MM.1S (cell line): ENCODE measurements around the gene TFDP2.
A peak's percentile ranks its signal among the peaks of the same experiment; 100 is the strongest.
"Not testable (repeated sequence)": the region's sequence is repeated elsewhere in the genome, so short reads cannot be mapped to it uniquely, and the experiment has no call there.

ENCODE experiments used
- DNase-seq: peaks from one replicate; pipeline ENCODE4 v3.0.0-alpha.2; 2015
- H2AFZ ChIP-seq: fragments of 300-600 bp; sonication (generic); 2 replicates; pipeline ENCODE4 v1.6.0; 2016; ENCODE audit warnings: antibody characterized with exemption, low read length
- H3F3A ChIP-seq: fragments of 300-600 bp; sonication (generic); 2 replicates; pipeline ENCODE4 v1.6.1; 2016; ENCODE audit warnings: mild to moderate bottlenecking, antibody characterized with exemption, low read length, moderate library complexity, mixed read lengths; ENCODE audit not compliant: insufficient read depth
- H3K27ac ChIP-seq: fragments of 300-600 bp; sonication (generic); 2 replicates; pipeline ENCODE4 v1.5.1; 2016; ENCODE audit warnings: mild to moderate bottlenecking, low read length
- H3K27me3 ChIP-seq: fragments of 300-600 bp; sonication (generic); replicated peaks from 2 replicates; pipeline ENCODE4 v1.6.0; 2016; ENCODE audit warnings: low read length; ENCODE audit not compliant: insufficient read depth
- H3K36me3 ChIP-seq: fragments of 300-600 bp; sonication (generic); replicated peaks from 2 replicates; pipeline ENCODE4 v1.6.1; 2016; ENCODE audit warnings: mild to moderate bottlenecking, low read length, mixed read lengths; ENCODE audit not compliant: insufficient read depth
- H3K4me1 ChIP-seq: fragments of 300-600 bp; sonication (generic); 2 replicates; pipeline ENCODE4 v1.6.1; 2016; ENCODE audit warnings: low read length, mixed read lengths
- H3K4me2 ChIP-seq: fragments of 300-600 bp; sonication (generic); 2 replicates; pipeline ENCODE4 v1.6.0; 2016; ENCODE audit warnings: low read depth, low read length
- H3K4me3 ChIP-seq: fragments of 300-600 bp; sonication (generic); 2 replicates; pipeline ENCODE4 v1.5.1; 2016; ENCODE audit warnings: low read length, mixed read lengths
- H3K79me2 ChIP-seq: fragments of 300-600 bp; sonication (generic); 2 replicates; pipeline ENCODE4 v1.6.1; 2016; ENCODE audit warnings: mixed run types, low read length, mixed read lengths
- H3K9ac ChIP-seq: fragments of 300-600 bp; sonication (generic); 2 replicates; pipeline ENCODE4 v1.6.1; 2016; ENCODE audit warnings: low read length, mixed read lengths
- H3K9me2 ChIP-seq: fragments of 300-600 bp; sonication (generic); replicated peaks from 2 replicates; pipeline ENCODE4 v1.6.1; 2016; ENCODE audit warnings: mild to moderate bottlenecking, low read length, mixed read lengths; ENCODE audit not compliant: insufficient read depth
- H3K9me3 ChIP-seq: fragments of 300-600 bp; sonication (generic); replicated peaks from 2 replicates; pipeline ENCODE4 v1.6.1; 2016; ENCODE audit warnings: mild to moderate bottlenecking, low read length, mixed read lengths; ENCODE audit not compliant: insufficient read depth
- H4K20me1 ChIP-seq: fragments of 300-600 bp; sonication (generic); 2 replicates; pipeline ENCODE4 v1.6.1; 2016; ENCODE audit warnings: mild to moderate bottlenecking, low read length, moderate library complexity, mixed read lengths; ENCODE audit not compliant: insufficient read depth
- CTCF ChIP-seq: fragments of 300-600 bp; sonication (generic); IDR thresholded peaks from 2 replicates; pipeline ENCODE4 v1.5.1; 2016; ENCODE audit warnings: antibody characterized with exemption, low read length, mixed read lengths
- EZH2 ChIP-seq: fragments of 300-600 bp; sonication (generic); optimal IDR thresholded peaks from 2 replicates; pipeline ENCODE3; 2017; ENCODE audit warnings: low read depth, mild to moderate bottlenecking, antibody characterized with exemption, low read length, mixed read lengths
- EZH2phosphoT487 ChIP-seq: fragments of 300-600 bp; sonication (generic); IDR thresholded peaks from 2 replicates; pipeline ENCODE4 v1.6.1; 2018; ENCODE audit warnings: antibody characterized with exemption, low read length

The TFDP2 gene

GRCh38 chr3:142149673-142149992 lies 289 bp upstream of the TFDP2 start:
- Histone ChIP-seq H3K4me1 (0 out of 2 replicates have a peak, but pooled peaks cover 4% of the 10 kb centered on the region), H3F3A (no peaks in the 10 kb centered on the region), H3K9ac (peak overlapping the region; percentile 71; the same call in 1 of the 2 replicates), H3K9me2 (no peaks in the 10 kb centered on the region), H3K4me3 (peak overlapping the region; percentile 78), H3K27me3 (no peaks in the 10 kb centered on the region), H2AFZ (peak overlapping the region; percentile 93), H3K9me3 (no peaks in the 10 kb centered on the region), H3K4me2 (peak overlapping the region; percentile 72), H3K79me2 (no peaks in the 10 kb centered on the region), H4K20me1 (no peaks in the 10 kb centered on the region), H3K27ac (no peak overlapping the region), H3K36me3 (no peaks in the 10 kb centered on the region)
- DNase-seq, result no peak
- TF ChIP-seq EZH2phosphoT487, result no peak
- TF ChIP-seq EZH2, result no peak
- TF ChIP-seq CTCF, result no peak

GRCh38 chr3:142148044-142148791 lies 1.1 kb downstream of the TFDP2 start:
- Histone ChIP-seq H3K36me3 (no peaks in the 10 kb centered on the region), H3K9ac (peak overlapping the region; percentile 71; the same call in 1 of the 2 replicates), H3F3A (no peaks in the 10 kb centered on the region), H3K27ac (no peak overlapping the region), H4K20me1 (no peaks in the 10 kb centered on the region), H3K9me2 (no peaks in the 10 kb centered on the region), H2AFZ (peak overlapping the region; percentile 93), H3K4me1 (0 out of 2 replicates have a peak, but pooled peaks cover 4% of the 10 kb centered on the region), H3K4me2 (peak overlapping the region; percentile 72), H3K79me2 (no peaks in the 10 kb centered on the region), H3K9me3 (no peaks in the 10 kb centered on the region), H3K4me3 (peak overlapping the region; percentile 78), H3K27me3 (no peaks in the 10 kb centered on the region)
- no peak for DNase-seq
- TF ChIP-seq EZH2phosphoT487 (no peak), CTCF (no peak), EZH2 (no peak)

GRCh38 chr3:142144587-142144986 lies 4.8 kb downstream of the TFDP2 start:
- H3K27me3 ChIP-seq, H3K27ac ChIP-seq, H3K4me1 ChIP-seq, DNase-seq, H3F3A ChIP-seq, H3K4me2 ChIP-seq, H3K4me3 ChIP-seq, H3K36me3 ChIP-seq, H3K79me2 ChIP-seq, H4K20me1 ChIP-seq, H2AFZ ChIP-seq, H3K9ac ChIP-seq, H3K9me2 ChIP-seq, H3K9me3 ChIP-seq: not testable (repeated sequence)

- H3K27me3 ChIP-seq, H3K4me2 ChIP-seq, H3K79me2 ChIP-seq, H2AFZ ChIP-seq, H3K9ac ChIP-seq, DNase-seq, H3K4me3 ChIP-seq, H3K4me1 ChIP-seq, H4K20me1 ChIP-seq, H3K27ac ChIP-seq, H3K9me2 ChIP-seq, H3F3A ChIP-seq, H3K9me3 ChIP-seq, H3K36me3 ChIP-seq: not testable (repeated sequence)
Measured at GRCh38 chr3:142140608-142141285, 8.6 kb downstream of the TFDP2 start.

- H3K4me1 ChIP-seq, H3K4me2 ChIP-seq, DNase-seq, H3K9me2 ChIP-seq, H3K27ac ChIP-seq, H3F3A ChIP-seq, H4K20me1 ChIP-seq, H3K9me3 ChIP-seq, H2AFZ ChIP-seq, H3K36me3 ChIP-seq, H3K4me3 ChIP-seq, H3K27me3 ChIP-seq, H3K9ac ChIP-seq, H3K79me2 ChIP-seq: not testable (repeated sequence)
Measured at GRCh38 chr3:142137089-142137488, 12.3 kb downstream of the TFDP2 start.
